ENCODE results near the gene KLHL14.

Gene KLHL14

DNA sequence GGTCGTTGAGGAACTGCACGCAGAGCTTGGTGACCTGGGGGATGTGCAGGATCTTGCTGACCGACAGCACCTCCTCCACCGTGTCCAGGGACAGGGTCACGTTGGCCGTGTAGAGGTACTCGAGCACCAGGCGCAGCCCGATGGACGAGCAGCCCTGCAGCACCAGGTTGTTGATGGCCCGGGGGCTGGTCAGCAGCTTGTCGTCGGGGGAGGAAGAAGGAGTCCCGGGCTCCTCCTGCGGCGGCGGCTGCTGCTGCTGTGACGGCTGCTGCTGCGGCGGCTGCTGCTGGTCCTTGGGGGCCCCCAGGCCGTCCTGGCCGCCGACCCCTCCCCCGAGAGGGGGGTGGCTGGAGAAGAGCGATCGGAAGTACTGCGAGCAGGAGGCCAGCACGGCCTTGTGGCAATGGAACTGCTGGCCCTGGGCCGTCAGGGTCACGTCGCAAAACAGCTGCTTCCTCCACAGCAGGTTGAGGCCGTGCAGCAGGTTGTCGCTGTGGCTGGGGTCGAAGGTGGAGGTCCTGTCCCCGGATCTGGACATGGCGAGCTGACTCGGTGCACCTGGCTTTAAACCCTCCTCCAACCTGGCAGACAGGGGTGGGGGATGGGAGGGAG, 2.7 kb downstream of the KLHL14 start:
- peak; percentile 16 for DNase-seq

DNA sequence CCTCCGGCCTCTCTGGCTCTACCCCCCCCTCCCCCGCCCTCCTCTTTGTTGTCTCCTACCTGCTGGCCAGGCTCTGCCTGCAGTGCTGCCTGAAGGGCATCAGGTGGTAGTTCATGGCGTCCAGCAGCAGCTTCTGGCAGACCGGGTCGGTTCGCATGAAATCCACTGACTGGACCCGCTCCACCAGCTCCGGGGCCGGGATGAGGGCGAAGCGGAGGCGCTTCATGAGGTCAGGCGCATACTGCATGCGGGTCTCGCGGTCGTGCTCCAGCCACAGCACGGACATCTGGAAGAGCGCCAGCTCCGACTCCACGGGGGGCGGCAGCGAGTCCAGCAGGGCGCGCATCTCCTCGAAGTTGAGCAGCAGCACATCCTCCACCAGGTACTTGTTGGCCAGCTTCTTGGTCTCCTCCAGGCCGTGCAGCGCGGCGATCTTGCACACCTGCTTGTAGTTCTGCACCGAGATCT, 3.2 kb downstream of the KLHL14 start:
- peak; percentile 16 for DNase-seq

DNA sequence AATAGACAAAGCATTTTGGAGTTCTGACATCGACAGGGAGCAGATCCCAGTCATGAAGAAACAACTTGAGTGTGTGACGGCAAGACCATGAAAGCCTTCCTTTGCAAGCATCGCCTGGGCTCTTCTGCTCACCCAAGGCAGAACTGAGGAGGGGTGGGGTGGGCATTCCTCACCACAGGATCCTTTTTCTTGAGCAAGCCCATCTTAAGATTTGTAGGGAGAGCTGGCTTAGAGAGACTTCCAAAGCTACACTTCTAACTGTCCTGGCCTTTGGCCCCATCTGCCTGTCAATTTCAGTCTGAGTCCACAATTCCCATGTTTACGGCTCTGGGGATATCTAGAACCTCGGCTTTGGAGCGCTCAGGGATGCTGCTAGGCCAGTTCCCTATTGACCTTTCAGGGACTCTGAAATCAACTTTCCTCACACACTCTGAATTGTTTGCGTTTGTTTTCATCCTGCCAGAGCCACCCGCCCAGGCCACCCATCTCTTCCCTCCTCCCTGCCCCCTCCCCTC, 3.7 kb downstream of the KLHL14 start:
- no peak for DNase-seq

DNA sequence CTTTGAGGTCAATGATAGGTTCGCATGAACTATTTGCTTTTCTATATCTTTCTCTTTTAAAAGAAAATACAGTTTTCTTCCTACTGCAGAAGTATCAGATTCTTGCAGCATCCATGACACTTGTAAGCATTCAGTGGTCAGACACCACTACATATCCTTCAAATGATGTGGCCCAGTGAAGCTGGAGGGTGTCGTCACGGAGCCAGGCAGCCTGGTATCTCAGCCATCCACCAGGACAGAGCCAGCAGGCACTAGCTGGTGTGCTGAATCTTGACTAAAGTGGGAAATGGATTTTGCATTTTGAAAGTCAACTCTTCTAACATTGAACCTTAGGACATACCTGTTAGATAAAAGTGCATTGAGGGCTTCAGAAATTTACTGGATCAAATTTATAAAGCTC, 5.4 kb downstream of the KLHL14 start:
- no peak for DNase-seq

DNA sequence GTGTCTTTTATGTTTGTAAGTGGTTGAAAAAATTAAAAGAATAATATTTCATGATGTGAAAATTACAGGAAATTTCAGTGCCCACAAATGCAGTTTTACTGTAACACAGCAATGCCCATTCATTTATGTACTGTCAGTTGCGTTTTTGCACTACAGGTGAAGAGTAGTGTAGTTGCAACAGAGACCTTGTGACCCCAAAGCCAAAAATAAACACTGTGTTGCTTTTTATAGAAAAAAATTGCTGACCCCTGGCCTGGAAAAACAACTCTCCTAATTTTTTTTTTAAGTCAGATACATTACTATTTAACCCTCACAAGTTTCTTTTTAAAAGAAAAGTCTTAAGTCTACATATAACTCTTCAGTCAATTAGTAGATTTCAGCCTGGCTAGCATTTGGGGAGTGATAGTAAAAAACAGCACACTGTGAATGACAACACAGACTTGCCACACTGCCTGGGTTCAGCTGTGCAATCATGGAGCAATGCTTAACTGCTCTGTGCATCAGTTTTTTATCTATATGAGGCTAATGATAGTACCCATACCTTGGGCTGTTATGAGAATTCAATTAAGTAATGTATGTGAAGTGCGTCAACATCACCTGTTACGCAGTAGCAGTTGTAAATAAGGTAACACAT, 8.1 kb downstream of the KLHL14 start:
- no peak for DNase-seq

DNA sequence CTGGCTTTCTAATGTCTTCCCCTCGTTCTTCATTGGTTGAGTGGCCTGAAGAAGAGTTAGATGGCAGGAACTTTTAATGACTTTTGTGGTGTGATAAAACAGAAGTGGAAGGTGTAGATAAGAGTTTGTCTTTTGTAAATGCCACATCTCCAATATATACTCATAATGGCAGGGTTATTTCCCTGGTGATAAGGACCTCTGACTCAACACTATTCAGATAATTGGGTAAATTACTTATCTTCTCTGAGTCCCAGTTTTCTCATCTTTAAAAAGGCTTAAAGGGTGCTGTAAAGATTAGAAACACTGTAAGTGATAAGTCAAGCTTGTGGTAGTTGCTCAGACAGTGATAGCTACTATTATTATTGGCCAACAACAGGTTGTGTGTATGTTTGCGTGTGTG, 9.5 kb downstream of the KLHL14 start:
- DNase-seq = no peak

DNA sequence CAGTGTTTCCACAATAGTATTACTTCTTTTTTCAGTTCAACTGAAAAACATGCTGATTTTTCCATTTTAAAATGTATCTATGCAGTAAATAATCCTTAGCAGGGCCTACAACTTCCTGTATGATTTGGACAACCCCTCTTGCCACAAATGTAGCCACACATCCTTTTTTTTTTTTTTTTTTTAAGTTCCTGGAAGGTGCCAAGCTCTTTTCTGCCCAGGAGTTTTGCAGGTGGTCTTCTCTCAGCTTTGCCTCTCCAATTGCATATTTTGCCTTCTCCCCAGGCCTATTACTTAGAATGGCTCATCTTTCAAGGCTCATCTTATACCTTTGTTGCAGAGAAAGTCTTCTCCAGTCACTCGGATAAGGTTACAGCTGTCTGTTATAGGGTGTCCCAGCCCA, 11.6 kb downstream of the KLHL14 start:
- no peak for DNase-seq

DNA sequence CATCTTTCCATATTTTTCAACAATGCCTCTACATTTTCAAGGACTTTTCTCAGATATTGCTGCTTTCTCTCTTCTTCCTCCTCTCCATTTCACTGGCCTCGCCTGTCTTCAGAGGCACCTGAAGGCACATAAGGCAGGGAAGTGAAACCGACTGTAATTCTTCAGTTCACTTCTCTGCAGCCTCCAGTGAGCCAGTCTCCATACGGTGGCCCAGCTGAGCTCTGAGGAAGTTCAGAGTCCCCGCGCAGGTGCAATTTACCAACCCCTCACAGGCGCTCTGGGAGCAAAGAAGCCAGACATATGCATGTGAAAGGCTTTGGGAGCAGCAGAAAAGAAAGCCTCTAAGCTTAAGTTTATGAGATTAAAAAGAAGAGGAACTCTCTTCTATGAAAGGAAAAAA, 12.4 kb downstream of the KLHL14 start:
- DNase-seq = peak; percentile 58

DNA sequence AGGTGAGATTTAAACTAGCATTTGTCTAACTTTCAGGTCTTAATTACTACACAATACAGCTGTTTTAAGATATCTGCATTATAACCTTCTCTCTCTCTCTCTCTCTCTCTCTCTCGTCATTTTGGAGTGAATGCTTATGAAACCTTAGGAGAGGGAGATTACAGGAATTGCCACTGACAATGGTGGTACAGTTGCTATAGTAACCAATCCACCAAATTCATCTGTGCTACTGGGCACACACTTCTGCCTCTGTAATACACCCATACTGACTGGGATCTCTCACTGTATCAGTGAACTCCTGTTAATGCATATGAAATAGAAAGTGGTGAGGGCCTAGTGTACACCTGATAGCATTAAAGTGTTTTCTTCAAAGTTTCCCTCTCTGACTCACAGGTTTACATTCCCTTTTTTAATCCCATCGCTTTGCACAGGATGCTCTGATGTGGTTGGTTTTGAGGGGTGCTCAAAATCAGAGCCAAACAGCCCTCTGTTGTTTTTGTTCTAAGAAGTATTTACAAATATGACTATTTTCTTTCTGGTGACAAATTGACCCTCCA, 13.1 kb downstream of the KLHL14 start:
- DNase-seq = no peak

DNA sequence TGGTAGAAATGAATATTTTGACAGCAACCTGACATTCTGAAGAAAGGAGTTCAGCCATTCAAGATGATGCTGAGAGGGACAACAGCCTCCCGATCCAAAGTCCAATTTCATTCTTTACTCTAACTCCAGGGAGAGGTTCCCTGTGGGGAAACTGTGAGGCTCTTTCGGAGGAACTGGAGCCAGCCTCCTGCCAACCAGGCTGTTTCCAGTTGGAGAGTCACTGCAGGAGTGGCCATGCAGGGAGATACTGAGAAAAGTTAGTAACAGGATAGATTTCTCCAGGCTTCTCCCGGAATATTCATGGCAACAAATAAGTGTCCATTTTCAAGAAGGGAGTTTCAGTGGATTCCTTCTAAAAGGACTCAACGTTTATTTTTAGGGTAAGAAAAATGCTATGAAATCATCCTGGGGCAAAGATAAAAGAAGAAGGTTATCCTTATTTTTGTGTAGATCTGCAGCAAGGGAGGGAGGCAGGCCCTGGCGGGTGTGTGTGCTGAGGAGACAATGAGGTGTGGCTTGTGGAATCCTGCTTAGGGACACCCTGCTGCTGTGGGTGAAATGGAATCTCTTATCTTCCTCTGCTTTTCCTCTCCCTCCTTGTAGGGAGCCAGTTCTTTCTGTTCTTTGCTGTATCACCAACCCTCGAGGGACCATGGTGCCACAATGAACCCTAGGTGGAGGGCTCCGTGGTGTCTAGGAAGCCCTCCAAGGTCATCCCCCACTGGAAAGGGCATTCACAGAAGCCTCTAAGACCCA, 18.1 kb downstream of the KLHL14 start:
- no peak for DNase-seq

DNA sequence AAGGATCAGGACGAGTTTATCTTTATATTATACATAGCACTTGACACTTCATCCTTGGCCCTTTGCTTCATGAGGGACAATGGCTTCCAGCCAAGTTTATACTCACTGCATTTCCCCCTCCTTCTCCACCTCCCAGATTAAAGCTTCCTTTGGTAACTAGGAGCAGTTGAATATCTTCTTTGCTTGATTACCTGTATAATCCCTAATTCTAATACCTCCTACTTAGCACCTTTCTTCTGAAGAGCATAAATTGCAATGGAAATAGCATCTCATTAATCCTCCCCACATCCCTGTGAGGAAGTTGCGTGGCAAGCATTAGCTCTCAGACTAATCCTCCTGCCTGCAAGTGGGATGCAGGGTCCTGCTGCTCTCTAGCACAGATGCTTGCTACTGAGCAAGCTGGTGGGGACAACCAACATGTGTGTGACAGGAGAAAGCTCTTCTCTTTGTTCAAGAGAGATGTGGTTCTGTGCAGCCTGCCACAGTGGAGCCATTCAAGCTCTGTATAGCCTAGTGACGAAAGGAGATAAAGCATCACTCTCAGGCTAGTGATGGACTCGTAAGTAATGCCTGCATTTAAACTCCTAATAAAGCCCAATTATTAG, 19.1 kb downstream of the KLHL14 start:
- no peak for DNase-seq

DNA sequence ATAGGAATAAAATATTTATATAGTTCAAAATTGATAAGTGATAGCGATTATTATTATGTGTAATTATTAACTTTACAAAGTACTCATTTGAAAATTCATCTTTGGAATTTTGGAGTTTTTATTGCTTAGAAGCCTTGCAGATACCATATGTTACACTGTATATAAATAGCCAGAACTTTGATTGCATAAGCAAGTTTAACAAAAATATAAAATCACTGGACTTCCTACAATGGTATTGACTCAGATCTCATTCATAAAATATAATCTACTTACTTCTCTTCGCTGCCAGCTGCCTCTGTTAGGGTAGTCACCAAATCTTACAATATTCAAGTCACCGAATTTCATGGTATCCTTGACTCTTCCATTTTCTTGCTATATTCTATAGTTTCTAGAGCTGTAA, 22.5 kb downstream of the KLHL14 start:
- DNase-seq = no peak

DNA sequence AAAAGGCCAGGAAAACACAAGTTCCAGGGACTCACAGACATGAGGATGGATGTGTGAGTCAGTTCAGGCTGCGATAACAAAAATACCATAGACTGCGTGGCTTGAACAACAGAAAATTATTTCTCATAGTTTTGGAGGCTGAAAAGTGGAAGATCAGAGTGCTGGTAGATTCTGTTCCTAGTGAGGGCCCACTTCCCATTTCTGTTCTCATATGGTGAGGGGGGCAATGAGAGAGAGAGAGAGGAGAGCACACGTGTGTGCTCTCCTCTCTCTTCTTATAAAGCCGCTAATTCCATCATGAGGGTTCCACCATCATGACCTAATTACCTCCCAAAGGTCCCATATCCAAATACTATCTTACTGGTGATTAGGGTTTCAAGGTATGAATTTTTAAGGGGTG, 23.0 kb downstream of the KLHL14 start:
- no peak for DNase-seq

DNA sequence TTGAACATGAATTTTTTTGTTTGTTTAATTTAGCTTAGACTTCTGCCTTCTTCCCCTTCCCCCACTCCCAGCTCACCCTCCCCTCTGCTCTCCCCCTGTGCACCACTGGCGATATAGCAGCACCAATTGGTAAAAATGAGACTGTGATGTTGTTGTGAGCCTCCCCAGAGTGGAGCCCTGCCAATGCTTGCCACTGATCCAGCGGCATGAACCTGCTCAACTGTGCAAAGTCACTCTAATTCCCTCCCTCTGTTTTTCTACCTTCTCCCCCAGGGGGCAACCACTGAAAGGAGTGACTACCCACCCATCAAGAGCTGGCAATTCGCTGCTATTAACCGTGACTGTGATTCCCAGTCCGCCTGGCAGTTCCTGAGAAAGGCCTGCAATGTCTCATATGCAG, 30.2 kb downstream of the KLHL14 start:
- no peak for DNase-seq

DNA sequence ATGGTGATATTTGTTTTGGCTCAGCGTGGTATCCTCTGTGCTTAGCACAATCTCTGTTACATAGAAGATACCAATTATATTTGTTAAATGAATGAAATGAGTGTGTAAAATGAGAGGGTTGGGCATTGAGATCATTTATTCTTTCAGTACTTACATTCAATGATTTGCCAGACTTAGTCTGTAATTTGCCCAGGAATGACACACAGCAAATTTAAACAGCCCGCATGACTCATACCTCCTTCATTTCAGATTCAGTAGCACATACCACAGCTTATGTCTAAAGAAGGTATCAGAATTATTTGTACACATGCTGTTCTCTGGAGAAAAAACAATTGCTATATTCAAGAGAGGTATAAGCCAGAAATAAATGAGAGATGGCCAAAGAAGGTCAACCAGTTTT, 37.0 kb downstream of the KLHL14 start:
- DNase-seq = no peak

DNA sequence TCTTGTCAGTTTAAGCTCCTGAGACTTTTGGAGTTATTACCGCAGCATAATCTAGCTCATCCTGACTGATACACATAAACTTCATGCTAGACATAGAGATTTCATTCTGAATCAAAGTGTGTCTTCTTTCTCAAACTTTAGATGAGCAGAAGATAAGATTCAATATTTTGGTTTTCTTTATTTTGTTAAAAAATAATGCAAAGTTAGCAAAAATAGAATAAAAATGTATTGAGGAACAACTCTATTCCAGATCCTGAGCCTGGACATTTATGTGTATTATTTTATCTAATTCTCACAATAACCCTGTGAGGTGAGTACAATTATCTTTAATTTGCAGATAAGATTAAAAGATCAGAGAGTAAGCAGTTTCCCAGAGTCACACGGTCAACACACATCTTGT, 38.4 kb downstream of the KLHL14 start:
- DNase-seq = no peak

DNA sequence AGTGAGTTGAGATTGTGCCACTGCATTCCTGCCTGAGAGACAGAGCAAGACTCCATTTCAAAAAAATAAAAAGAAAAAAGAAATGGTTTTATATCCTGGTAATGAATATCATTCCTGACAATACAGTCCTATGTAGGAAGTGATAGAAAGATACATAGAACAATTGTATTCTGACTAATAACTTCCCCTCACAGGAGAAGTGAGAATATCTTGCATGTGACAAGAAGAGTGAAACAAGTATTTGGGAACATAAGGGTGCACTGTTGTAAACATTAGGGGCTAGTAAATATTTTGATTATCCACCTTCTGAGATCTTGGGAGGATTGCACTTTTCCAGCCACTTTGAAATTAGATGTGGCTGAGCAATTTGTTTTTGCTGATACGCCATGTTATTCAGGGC, 40.7 kb downstream of the KLHL14 start:
- no peak for DNase-seq

DNA sequence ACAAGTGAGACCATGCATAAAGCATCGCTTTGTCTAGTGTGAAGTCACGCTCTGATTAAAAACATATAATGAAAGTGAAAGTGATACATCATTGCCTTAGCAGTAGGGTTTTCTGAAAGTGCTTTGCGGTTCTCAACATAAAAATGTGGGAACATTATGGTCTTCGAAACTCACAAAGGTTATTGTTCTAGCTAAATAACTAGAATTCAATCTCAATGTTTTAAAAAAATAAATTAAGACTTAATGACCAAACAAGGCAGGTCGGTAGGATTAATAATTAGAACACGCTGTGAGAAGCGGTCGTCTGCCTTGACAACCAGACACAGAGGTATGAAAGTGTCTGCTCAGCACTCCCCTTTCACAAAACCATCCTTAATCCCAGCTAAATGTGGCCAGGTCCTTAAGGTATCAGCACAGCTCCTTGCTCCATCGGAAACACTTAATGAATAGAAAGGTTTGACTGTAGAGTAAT, 42.2 kb downstream of the KLHL14 start:
- DNase-seq = no peak

DNA sequence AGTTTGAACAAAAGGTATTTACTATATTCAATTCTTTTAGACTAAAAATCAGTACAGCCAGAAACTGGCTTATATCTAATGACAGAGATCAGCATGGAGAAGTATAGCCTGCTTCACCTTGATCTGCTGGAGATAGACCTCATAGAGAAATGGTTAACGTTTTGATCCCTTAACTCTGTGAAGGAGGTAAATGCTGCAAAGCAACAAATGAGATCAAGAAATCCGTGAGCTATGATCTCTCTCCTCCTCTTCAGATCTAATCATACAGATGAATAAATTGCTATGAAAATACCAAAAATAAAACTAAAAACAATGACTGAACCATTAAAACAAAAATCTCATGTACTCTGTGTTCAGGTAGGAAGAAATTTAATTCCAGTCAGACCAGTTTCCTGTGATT, 42.8 kb downstream of the KLHL14 start:
- no peak for DNase-seq

DNA sequence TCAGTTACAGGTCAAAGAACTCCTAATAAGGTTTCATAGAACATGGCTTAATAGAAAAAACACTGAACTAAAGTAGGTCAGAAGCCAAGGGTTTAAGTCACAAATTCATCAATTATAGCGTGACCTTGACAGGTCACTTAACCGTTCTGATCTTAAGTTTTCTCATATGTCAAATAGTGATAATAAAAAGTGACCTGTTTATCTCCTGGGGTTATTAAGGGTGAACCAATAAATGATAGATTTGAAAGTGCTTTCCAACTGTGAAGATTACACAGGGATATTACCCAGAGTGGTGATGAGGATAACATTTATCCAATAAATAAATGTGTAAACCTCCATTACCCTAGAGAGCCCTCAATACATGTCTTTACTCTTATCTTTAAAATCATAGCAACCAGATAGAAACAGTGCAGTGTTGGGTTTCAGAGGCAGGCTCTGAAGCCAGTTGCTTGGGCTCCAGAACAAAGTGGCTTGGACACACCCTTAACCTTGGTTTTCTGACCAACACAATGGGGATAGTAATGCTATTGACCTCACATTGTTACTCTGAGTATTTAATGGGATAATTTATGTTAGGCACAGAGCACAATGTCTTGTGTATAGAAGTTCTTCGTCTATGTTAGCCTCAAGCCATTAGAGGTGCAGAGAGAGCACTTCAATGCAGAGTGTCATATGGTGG, 48.6 kb downstream of the KLHL14 start:
- DNase-seq = no peak

DNA sequence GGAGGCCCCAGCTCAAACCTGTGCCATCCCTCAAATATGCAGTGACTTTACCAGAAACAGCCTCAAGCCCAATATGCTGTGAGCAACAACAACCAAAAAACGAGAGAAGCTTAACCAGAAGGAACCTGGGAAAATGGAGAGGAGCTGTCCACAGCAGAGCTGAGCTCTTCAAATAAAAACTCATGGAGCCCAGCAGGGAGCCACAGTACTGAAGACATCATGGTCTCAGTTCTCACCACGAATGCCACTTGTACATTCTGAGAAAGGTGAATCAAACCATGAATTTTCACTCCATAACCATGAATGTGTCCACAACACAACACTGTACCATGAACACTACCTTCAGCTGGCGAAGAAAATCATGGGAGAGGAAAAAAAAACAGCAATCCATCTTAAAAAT, 50.5 kb downstream of the KLHL14 start:
- no peak for DNase-seq

DNA sequence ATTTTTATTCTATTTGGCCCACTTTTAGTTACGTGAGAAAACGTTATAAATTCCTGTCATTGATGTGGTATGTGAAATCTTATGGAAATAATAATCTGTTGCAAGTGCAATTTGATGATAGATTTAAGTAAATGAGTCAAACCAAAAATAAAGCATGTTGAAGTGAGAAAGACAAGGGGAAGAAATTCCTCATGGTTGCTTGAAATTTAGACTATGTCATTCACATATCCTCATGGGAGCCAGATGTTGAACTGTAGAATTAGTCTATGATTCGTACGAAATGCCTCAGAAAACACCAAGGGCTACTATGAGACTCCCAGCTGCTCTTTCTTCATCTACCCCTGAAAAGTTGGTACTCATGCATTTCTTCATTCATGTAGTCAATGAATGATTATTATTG, 55.7 kb downstream of the KLHL14 start:
- no peak for DNase-seq

Measured in CD4-positive, alpha-beta T cell treated with Interleukin-15 for 1 hour (primary cell).